Activated T-helper 1 cell treated with Interleukin-2 at 50 U/mL for 16 hours (primary cell): ENCODE measurements around the gene CSK.
"Not testable (repeated sequence)": the region's sequence is repeated elsewhere in the genome, so short reads cannot be mapped to it uniquely, and the experiment has no call there.

Experiments used
- DNase-seq: peaks from one replicate; pipeline ENCODE4 v3.0.0-alpha.2; 2020; ENCODE audit warnings: low read depth

The CSK gene

GRCh38 chr15:74770211-74770903, 11.5 kb upstream of the CSK start:
- no peak for DNase-seq

- DNase-seq: no peak
These were observed 8.6 kb upstream of the CSK start for GRCh38 chr15:74773329-74773728.

GRCh38 chr15:74773731-74774252, 8.1 kb upstream of the CSK start:
- DNase-seq: no peak

DNA sequence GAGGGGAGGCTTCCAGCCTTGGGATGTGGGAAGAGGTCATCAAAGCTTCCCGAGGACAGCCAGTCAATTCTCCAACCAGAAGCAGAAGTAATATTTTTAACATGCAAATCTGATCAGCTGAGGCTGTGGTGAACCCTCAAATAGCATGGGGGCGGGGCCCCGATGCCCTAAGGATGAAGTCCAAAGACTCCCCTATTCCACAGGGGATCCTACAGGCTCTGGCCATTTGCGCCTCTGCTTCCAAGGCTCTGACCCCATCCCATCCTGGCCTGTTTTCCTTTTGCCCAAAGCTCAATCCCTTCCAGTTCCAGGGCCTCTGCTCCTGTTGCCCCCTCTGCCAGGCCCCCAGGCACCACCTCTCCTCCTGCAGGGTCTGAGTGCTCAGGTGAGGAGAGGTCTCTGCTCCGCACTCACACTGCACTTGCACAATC, 6.7 kb upstream of the CSK start:
- DNase-seq: no peak

GRCh38 chr15:74775894-74776293, 6.0 kb upstream of the CSK start:
- DNase-seq: no peak

DNA sequence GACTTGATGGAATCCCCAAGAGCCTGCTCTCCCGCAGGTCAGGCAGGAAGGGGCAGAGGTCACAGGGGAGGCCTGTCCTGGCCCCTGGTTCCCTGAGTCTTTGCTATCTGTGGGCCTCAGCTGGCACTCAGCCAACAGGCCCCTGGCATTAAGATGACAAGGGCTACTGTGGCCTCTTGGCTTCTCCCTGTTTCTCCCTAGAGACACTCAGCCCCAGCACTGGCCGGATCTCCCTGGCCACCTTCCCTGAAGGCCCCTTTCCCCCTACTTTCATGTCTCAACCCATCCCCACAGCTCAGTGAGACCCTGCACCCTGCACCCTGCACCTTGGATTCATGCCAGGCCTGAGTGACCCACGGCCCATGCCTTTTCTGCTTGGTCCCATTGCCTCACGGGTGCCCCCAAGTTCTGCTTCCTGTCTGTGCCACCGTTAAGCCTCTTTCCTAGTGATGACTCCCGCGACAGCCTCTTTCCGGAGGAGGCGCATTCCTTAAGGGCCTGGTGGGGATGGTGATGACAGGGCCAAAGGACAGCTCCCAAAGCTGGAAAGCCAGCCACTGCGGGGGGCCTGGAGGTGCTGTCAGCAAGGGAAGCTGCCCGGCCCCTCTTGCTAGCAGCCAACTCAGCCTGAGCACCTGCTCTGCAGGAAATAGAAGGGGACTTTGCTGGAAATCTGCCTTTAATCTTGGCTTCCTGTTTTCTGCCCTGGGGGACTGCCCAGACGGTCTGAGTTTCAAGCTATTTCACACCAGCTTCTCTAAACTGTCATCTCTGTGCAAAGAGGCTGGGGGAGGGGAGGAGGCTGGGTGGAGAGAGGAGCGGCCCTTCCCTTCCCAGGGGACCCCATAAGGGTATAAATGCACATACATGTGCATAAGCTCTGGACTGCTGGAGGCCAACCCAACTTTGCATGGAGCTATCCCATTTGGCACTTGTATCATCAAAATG, 4.8 kb upstream of the CSK start:
- DNase-seq: peak; percentile 45

DNA sequence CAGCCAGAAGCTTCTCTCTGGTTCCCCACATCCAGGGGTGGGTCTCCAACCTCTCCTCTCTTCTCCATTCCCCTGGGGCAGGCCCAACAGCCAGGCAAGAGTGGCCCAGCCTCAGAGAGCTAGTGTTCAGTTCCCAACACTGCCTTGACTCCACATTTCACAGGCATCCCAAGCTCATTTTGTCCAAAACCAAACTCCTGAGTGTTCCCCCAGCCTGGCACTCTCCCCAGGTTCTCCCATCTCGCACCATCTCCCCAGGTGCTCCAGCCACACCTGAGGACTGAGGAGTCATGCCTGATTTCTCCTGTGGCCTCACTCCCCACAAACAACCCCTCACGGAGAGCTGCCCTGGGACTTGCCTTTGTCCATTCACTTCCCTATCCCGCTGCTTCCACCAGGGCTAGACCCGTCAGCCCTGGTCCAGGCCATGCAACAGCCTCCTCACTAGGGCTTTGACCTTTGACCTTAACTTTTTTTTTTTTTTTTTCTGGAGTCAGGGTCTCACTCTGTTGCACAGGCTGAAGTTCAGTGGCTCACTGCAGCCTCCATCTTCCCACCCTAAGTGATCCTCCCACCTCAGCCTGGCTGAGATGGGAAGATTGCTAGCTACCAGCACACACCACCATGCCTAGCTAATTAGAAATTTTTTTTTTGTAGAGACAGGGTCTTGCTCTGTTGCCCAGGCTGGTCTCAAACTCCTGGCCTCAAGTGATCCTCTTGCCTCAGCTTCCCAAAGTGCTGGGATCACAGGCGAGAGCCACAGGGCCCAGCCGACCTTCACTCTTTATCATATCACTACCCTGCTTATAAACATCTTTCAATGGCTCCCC, 3.9 kb upstream of the CSK start:
- no peak for DNase-seq

DNA sequence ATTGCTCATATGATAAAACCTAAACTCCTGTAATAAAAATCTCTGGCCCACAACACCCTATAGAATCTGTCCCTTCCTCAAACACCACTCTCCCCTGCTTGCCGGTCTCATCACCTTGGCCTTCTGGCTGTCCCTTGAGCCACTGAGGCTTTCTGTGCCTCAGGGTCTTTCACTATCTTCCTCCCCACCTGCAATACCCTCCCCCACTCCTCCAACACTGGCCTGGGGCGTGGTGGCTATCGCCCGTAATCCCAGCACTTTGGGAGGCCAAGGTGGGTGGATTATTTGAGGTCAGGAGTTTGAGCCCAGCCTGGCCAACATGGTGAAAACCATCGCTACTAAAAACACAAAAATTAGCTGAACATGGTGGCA, 3.3 kb upstream of the CSK start:
- DNase-seq: no peak

DNA sequence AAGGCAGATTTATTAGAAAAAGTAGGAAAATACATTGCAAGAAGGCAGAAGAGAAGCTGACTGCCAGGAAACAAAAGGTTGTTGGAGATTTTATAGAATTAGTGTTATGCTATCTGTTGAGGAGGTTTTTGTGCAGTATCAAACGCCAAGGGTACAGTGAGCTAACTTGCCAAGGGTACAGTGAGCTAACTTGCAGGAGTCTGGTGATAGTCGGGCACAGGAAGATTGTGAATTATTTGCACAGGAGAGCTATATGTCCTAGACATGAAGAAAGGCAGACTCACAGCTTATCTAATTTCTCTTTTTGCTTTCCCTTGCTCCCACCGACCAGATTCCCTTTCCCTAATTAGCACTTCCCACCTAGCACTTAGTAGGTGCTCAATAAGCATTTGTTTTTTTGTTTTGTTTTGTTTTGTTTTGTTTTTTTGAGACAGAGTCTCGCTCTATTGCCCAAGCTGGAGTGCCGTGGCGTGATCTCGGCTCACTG, 2.7 kb upstream of the CSK start:
- DNase-seq: no peak

DNA sequence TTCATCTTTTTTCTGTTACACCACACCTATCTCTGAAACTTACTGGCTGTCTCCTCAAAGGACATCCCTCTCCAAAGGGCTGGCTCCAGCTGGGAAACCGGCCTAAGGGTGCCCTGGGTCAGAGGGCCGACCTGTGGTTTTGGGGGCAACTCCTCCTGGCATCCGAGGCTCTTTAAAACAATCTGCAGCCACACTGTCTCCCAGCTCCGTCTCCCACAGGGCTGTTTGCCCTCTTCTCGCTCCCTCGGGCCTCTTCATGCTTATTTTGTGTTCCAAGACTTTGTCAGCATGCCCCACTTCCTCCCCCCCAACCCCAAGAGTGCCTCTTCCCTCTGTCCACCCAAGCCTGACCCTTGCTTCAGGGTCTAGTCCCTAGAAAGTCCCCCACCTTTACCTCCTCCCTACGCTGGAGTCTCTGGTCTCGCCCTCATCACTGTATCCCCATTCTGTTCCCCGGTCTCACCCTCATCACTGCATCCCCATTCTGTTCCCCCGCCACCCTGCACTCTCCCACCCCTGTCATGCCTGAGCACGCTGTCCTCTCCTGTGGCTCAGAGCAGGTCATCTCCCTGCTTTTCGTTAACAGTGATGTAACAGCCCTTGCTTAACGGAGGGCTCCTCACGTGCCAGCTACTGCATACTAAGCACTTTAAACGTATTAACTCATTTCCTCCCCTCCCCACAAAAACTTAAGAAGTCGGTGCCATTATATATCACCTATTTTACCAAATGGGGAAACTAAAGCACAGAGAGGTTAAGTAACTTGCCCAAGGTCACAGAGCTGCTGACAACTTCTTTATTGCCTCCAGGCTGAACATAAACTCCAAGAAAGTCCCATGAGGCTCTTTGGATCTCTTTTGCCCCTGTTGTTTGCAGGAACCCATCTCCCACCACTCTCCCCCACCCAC, 1.1 kb upstream of the CSK start:
- no peak for DNase-seq

DNA sequence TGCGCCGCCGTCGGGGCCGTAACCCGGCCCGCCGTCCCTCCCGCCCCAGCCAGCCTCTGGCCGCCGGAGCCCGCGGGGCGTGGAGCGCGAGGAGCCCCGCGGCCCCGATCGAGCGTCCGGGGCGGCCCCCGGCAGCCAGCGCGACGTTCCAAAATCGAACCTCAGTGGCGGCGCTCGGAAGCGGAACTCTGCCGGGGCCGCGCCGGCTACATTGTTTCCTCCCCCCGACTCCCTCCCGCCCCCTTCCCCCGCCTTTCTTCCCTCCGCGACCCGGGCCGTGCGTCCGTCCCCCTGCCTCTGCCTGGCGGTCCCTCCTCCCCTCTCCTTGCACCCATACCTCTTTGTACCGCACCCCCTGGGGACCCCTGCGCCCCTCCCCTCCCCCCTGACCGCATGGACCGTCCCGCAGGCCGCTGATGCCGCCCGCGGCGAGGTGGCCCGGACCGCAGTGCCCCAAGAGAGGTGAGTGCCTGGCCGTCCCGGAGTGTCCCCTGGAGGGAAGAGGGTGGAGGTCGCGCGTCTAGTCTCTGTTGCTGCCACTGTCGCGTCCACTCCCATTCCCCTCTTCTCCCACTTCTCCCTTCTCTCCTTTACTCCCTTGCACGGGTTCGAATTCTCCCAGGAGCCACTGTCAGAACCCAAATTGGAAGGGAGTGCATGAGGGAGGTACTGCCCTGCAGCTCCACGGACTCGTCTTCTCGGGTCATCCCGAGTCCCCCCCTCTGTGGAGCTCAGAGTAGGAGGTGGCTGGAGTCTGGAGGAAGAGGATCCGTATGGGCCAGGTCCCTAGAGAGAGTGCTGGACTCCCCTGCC, 585 bp downstream of the CSK start:
- DNase-seq: peak; percentile 57

DNA sequence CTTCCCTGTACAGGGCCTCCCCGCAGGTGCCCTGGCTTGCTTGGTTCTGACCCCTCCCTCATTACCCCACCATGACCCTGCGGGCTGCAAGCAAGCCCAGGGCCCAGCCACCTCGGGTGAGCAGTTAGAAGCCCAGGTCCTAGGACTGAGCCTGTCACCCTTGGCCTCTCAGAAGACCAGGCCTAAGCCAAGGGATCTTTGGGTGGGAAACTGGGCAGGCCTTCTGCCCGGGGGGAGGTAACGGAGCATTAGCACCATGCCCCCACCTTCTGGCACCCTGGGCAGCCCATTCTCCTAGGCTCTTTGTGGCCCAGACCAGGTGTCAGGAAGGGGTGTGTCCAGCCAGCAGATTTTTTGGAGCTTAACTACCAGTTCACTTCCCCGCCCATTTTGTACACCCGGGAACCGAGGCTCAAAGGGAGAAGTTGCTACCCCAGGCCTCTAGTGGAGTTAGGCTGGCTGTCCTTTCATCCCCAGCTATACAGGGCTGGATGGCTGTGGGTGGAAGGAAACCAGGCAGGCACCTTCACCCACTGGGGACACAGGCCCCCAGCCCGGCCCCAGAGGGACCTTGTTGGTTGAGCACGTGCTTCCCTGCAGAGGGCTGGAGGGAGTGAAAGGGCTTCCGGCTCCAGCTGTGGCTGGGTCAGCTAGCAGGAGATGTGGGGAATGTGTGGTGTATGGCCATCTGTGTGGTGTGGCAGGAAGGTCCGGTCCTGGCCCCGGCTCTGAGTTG, 1.4 kb downstream of the CSK start:
- no peak for DNase-seq

GRCh38 chr15:74783808-74784175, 1.9 kb downstream of the CSK start:
- no peak for DNase-seq

DNA sequence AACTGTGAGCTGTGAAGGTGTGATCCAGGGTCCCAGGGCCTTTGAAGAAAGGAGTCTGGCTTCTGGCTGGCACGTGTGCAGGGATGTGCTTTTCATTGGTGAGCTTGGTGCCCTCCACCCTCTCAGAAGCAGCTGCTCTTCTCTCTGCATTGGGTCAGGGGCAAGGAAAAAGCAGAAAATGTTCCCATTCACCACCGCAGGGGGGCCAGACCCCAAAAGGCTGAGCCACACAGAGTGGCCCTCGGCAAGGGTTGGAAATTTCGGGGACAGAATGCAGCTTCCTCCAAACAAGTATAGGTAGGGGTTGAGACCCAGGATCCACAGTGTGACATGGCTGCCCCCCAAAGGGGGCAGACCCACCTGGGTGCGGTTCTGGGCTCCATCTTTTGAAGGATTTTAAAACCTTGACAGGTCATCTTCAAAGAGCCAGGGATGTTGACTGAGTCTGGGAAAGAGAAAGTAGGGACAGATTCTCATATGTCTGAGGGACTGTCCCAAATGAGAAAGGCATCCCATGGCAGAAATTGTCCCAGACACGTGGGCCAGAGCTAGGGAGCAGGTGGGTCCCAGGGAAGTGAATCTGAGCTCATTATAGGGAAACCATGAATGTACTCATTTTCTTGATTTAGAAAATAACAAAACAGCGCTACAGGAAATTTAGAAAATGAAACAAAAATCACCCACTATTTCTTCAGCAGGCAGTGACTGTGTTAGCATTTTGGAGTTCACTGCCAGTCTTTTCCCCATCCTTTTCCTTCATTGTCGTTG, 2.7 kb downstream of the CSK start:
- DNase-seq: no peak

DNA sequence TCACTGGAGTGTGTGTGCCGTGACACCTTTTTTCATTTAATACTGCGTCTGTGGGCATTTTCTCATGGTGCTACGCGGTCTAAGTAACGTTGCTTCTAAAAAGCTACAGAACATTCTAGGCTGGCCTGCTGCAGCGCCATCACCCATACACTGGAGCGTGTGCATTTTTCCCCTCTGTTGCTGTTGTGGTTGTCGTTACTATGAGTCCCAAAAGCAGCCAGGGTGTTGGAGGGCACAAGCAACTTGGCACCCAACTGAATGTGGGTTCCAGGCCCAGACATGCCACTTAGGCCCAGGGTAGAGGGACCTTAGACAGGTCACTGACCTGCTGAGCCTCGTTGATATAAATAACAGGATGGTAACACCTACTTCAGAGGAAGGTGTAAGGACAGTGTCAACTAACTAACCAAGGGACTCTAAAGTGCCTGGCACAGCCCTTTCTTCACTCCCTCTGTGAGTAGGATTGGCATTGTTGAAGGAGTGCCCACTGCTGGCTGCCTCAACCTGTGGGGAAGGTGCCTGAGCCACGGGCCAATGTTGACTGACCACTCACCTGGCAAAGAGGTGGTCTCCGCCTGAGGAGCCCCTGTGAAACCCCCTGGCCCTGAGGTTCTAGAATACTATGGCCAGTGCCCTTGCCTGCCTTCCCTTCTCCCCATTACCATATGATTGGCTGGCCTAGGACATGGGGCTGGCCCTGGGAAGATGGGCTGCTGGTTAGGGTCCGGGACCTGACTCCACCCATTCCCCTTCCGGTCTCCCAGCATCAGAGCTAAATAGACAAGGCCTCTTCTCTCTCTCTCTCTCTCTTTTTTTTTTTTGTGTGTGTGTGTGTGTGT, 3.5 kb downstream of the CSK start:
- DNase-seq: no peak

DNA sequence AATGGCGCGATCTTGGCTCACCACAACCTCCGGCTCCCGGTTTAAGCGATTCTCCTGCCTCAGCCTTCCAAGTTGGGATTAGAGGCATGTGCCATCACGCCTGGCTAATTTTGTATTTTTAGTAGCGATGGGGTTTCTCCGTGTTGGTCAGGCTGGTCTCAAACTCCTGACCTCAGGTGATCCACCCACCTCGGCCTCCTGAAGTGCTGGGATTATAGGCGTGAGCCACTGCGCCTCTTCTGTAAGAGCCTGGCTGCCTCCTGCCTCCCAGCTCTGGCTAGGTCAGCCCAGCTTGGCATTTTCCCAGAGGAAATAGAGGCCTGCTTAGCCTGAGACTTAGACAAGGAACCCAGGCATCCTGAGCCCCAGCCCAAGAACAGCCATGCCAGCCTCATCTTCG, 4.2 kb downstream of the CSK start:
- DNase-seq: not testable (repeated sequence)

DNA sequence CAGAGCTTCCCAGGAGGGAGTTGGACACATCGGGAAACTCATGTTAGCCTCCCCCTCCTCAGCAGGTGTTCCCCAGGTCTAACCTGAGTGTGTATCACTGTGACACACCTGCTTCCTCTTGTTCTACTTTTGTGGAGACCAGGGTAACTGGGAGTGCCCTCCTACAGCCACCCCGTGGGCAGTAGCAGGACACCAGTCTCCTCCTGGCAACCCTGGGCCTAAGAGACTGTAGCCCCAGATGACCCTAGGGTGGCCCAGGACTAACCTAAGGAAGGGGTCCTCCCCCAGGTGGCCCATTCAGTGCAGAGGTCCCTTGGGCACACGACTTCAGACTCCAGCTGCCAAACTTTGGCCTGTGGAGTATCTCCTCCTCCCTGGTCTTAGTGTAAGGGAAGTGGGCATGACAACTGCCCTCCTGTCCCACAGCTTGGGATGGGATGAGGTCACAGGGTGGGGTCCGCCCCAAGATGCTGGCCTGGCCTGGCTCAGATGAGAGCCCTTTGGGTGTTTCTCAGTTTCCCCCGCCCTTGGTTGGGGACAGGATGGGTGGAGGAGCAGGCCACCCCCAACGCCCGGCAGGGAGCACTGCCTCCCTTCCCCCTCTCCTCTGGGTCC, 4.8 kb downstream of the CSK start:
- no peak for DNase-seq
